ENCODE results near the gene GCSAML. TPM values are rescaled to one million over a fixed set of nuclear protein-coding genes. Genes with fewer than 3 reads are reported as not detected.
"Not testable (repeated sequence)": the region's sequence is repeated elsewhere in the genome, so short reads cannot be mapped to it uniquely, and the experiment has no call there.

The GCSAML gene
- total and polyA plus RNA-seq, 2 of the 4 experiments (the other 2 are of a cell fraction): not detected

- H3K4me3 ChIP-seq (ENCODE audit: insufficient read depth, low read depth, low read length); H4K20me1 ChIP-seq (ENCODE audit: insufficient read depth, low read length); H4K91ac ChIP-seq (ENCODE audit: insufficient read depth, low read depth, low read length); H3K79me1 ChIP-seq (ENCODE audit: low read depth in 1 of 2, low read length in 2 of 2); H2BK5ac ChIP-seq (ENCODE audit: low read depth, low read length, poor library complexity, severe bottlenecking); ATAC-seq (ENCODE audit: low read depth); H3K9ac ChIP-seq (ENCODE audit: low read depth, low read length); H2BK120ac ChIP-seq (ENCODE audit: low read depth, low read length); H4K8ac ChIP-seq (ENCODE audit: low read depth in 2 of 2, low read length in 2 of 2); H3K27me3 ChIP-seq (ENCODE audit: control insufficient read depth, insufficient read depth, low read length); H3K4me2 ChIP-seq (ENCODE audit: low read depth, low read length); dilution Hi-C loops (cut with HindIII; ENCODE audit: low sequenced_read_pairs, unreplicated experiment); H3K14ac ChIP-seq (replicated peaks; ENCODE audit: low read depth, low read length); CTCF ChIA-PET; H2AK9ac ChIP-seq (replicated peaks; ENCODE audit: low read depth, low read length, poor library complexity); H2BK20ac ChIP-seq (ENCODE audit: low read depth, low read length); H4K5ac ChIP-seq (ENCODE audit: low read depth, low read length); DNase-seq; H2AFZ ChIP-seq (replicated peaks; ENCODE audit: low read length, poor library complexity); H3K36me3 ChIP-seq (ENCODE audit: control insufficient read depth, insufficient read depth, low read length); BruUV-seq (replicated peaks); H3K9me1 ChIP-seq (ENCODE audit: insufficient read depth, low read length); H3K4me1 ChIP-seq (ENCODE audit: control insufficient read depth, insufficient read depth, low read length); POLR2A ChIA-PET (ENCODE audit: unreplicated experiment); H3K23ac ChIP-seq (ENCODE audit: low read depth, low read length); H2BK15ac ChIP-seq (ENCODE audit: low read depth, low read length); intact Hi-C loops (cut with micrococcal nuclease); in situ Hi-C loops (cut with MboI; ENCODE audit: low sequenced_read_pairs); H3K27ac ChIP-seq (ENCODE audit: insufficient read depth, low read length); H3K18ac ChIP-seq (ENCODE audit: low read depth, low read length); H2AK5ac ChIP-seq (ENCODE audit: low read depth, low read length); H3K4ac ChIP-seq (ENCODE audit: low read depth, low read length); H3K56ac ChIP-seq (ENCODE audit: extremely low read depth, insufficient read depth, low read length): not testable (repeated sequence)
- 83% methylated on average over 7 of the region's 30 CpGs; no CpG with 5 or more reads in 1 of the 2 experiments for WGBS, 2 experiments (ENCODE audit: extremely low coverage in 2 of 2, insufficient read length in 1 of 2)
- peaks cover 18% of the 10 kb centered on the region; the same call in 1 of the 2 replicates for H3K9me3 ChIP-seq (ENCODE audit: control insufficient read depth, insufficient read depth, low read length)
These were observed 27.0 kb upstream of the GCSAML start for GRCh38 chr1:247521886-247522285.
